SH-SY5Y (cell line): ENCODE results near the gene SMNDC1.

Experiments used
- GATA2 ChIP-seq: IDR thresholded peaks from 2 replicates; pipeline ENCODE4 v1.6.1; 2011; ENCODE audit warnings: mild to moderate bottlenecking, low read depth, low read length
- GATA3 ChIP-seq: IDR thresholded peaks from 2 replicates; pipeline ENCODE4 v1.6.1; 2011; ENCODE audit warnings: low read depth, mild to moderate bottlenecking, low read length, moderate library complexity

GRCh38 chr10:110304394-110304779 lies 333 bp downstream of the SMNDC1 start:
- TF ChIP-seq GATA3: no peak
- no peak for TF ChIP-seq GATA2
